Neural progenitor cell (in vitro differentiated cells): Measurements from ENCODE around the gene HTR7. TPM values are rescaled to one million over a fixed set of nuclear protein-coding genes. Genes with fewer than 3 reads are reported as not detected.

ENCODE experiments used
- DNase-seq: peaks from one replicate; pipeline ENCODE4 v3.0.0-alpha.2; 2016; ENCODE audit warnings: low spot score
- H2AFZ ChIP-seq: fragments of 200-600 bp; sonication (generic); replicated peaks from 2 replicates; pipeline ENCODE4 v1.6.1; 2016; ENCODE audit warnings: antibody characterized with exemption
- H3F3A ChIP-seq: fragments of 200-600 bp; sonication (generic); 2 replicates; pipeline ENCODE4 v1.6.1; 2016; ENCODE audit warnings: antibody characterized with exemption, low read depth
- H3K27ac ChIP-seq: fragments of 200-600 bp; sonication (generic); 2 replicates; pipeline ENCODE4 v1.5.1; 2016; ENCODE audit warnings: mild to moderate bottlenecking
- H3K27me3 ChIP-seq: fragments of 200-600 bp; sonication (generic); 2 replicates; pipeline ENCODE4 v1.6.1; 2016; ENCODE audit warnings: mild to moderate bottlenecking, moderate library complexity
- H3K36me3 ChIP-seq: fragments of 200-600 bp; sonication (generic); 2 replicates; pipeline ENCODE4 v1.5.1; 2016
- H3K4me1 ChIP-seq: fragments of 200-600 bp; sonication (generic); 2 replicates; pipeline ENCODE4 v1.6.1; 2016; ENCODE audit warnings: mixed run types
- H3K4me2 ChIP-seq: fragments of 200-600 bp; sonication (generic); 2 replicates; pipeline ENCODE4 v1.6.1; 2016
- H3K4me3 ChIP-seq: fragments of 200-600 bp; sonication (generic); 2 replicates; pipeline ENCODE4 v1.5.1; 2016
- H3K79me2 ChIP-seq: fragments of 200-600 bp; sonication (generic); 2 replicates; pipeline ENCODE4 v1.6.1; 2016; ENCODE audit warnings: low read depth
- H3K9ac ChIP-seq: fragments of 200-600 bp; sonication (generic); 2 replicates; pipeline ENCODE4 v1.6.1; 2016
- H3K9me3 ChIP-seq: fragments of 200-600 bp; sonication (generic); 2 replicates; pipeline ENCODE4 v1.5.1; 2016; ENCODE audit warnings: low read depth
- H4K20me1 ChIP-seq: fragments of 200-600 bp; sonication (generic); 2 replicates; pipeline ENCODE4 v1.6.1; 2016; ENCODE audit warnings: low read depth
- H3K27ac Mint-ChIP-seq: 3 replicates; pipeline ENCODE4 v1.8.0; 2021; ENCODE audit warnings: mixed read lengths
- H3K27me3 Mint-ChIP-seq: 2 replicates; pipeline ENCODE4 v1.8.0; 2022; ENCODE audit warnings: low read depth, mild to moderate bottlenecking, inconsistent platforms, moderate library complexity, mixed read lengths; ENCODE audit not compliant: insufficient read depth
- H3K36me3 Mint-ChIP-seq: 3 replicates; pipeline ENCODE4 v1.8.0; 2021; ENCODE audit warnings: mixed read lengths
- H3K4me1 Mint-ChIP-seq: 3 replicates; pipeline ENCODE4 v1.8.0; 2021; ENCODE audit warnings: mixed read lengths
- H3K4me3 Mint-ChIP-seq: 3 replicates; pipeline ENCODE4 v1.8.0; 2021; ENCODE audit warnings: mild to moderate bottlenecking, moderate library complexity, mixed read lengths
- H3K9me3 Mint-ChIP-seq: 3 replicates; pipeline ENCODE4 v1.8.0; 2020; ENCODE audit warnings: mixed read lengths
- CTCF ChIP-seq: fragments of 200-600 bp; sonication (generic); IDR thresholded peaks from 2 replicates; pipeline ENCODE4 v1.5.1; 2017; ENCODE audit warnings: antibody characterized with exemption, mild to moderate bottlenecking
- EZH2 ChIP-seq: fragments of 200-600 bp; sonication (generic); IDR thresholded peaks from 2 replicates; pipeline ENCODE4 v1.6.1; 2017; ENCODE audit warnings: antibody characterized with exemption, mild to moderate bottlenecking, moderate library complexity
- EZH2phosphoT487 ChIP-seq: fragments of 200-600 bp; sonication (generic); IDR thresholded peaks from 2 replicates; pipeline ENCODE4 v1.6.1; 2017; ENCODE audit warnings: antibody characterized with exemption
- total RNA-seq: library from RNA; depleted of rRNA; stranded (reverse); fragments of >200 nt; gene quantifications from 2 replicates; pipeline ENCODE4 v1.2.3, GENCODE V29; 2015; ENCODE audit warnings: low replicate concordance

HTR7 gene
- total RNA-seq, 1 donor from 2014 or later: not detected

GRCh38 chr10:90787393-90788198 is 70.2 kb downstream of the HTR7 start:
- H3K36me3 Mint-ChIP-seq: no peaks in the 10 kb centered on the region
- Histone ChIP-seq H3K4me3 (no peak overlapping the region), H3K9ac (no peak overlapping the region), H3K9me3 (no peaks in the 10 kb centered on the region), H3K27ac (no peak overlapping the region), H3K4me1 (no peaks in the 10 kb centered on the region), H2AFZ (no peak overlapping the region), H3K27me3 (no peaks in the 10 kb centered on the region), H3K36me3 (no peaks in the 10 kb centered on the region), H3F3A (no peaks in the 10 kb centered on the region), H3K4me2 (no peak overlapping the region), H3K79me2 (no peaks in the 10 kb centered on the region), H4K20me1 (no peaks in the 10 kb centered on the region)
- no peaks in the 10 kb centered on the region for H3K9me3 Mint-ChIP-seq
- peaks cover 2% of the 10 kb centered on the region for H3K27me3 Mint-ChIP-seq
- peak; percentile 54 for DNase-seq
- H3K4me3 Mint-ChIP-seq: no peak overlapping the region
- TF ChIP-seq EZH2: no peak
- peak; percentile 85 for TF ChIP-seq CTCF
- TF ChIP-seq EZH2phosphoT487: no peak
- no peak overlapping the region for H3K27ac Mint-ChIP-seq
- H3K4me1 Mint-ChIP-seq: no peaks in the 10 kb centered on the region

GRCh38 chr10:90785782-90786181 is 72.1 kb downstream of the HTR7 start:
- H3K79me2 ChIP-seq: no peaks in the 10 kb centered on the region
- no peak overlapping the region for H3K4me2 ChIP-seq
- DNase-seq: no peak
- Mint-ChIP-seq H3K27me3 (peaks cover 2% of the 10 kb centered on the region), H3K9me3 (no peaks in the 10 kb centered on the region), H3K36me3 (no peaks in the 10 kb centered on the region), H3K27ac (no peak overlapping the region), H3K4me1 (no peaks in the 10 kb centered on the region), H3K4me3 (no peak overlapping the region)
- H3K9me3 ChIP-seq: no peaks in the 10 kb centered on the region
- no peaks in the 10 kb centered on the region for H4K20me1 ChIP-seq
- H3K4me1 ChIP-seq: no peaks in the 10 kb centered on the region
- no peak overlapping the region for H3K4me3 ChIP-seq
- H3F3A ChIP-seq: no peaks in the 10 kb centered on the region
- no peak overlapping the region for H3K9ac ChIP-seq
- H3K36me3 ChIP-seq: no peaks in the 10 kb centered on the region
- H3K27me3 ChIP-seq: no peaks in the 10 kb centered on the region
- H3K27ac ChIP-seq: no peak overlapping the region
- TF ChIP-seq CTCF: no peak
- TF ChIP-seq EZH2: no peak
- no peak for TF ChIP-seq EZH2phosphoT487
- H2AFZ ChIP-seq: no peak overlapping the region

- Histone ChIP-seq H3K4me2 (no peak overlapping the region), H3K36me3 (no peaks in the 10 kb centered on the region), H4K20me1 (no peaks in the 10 kb centered on the region), H3K79me2 (no peaks in the 10 kb centered on the region), H3K27me3 (no peaks in the 10 kb centered on the region), H3F3A (no peaks in the 10 kb centered on the region), H3K4me1 (no peaks in the 10 kb centered on the region), H3K9me3 (no peaks in the 10 kb centered on the region), H3K9ac (no peak overlapping the region), H3K4me3 (no peak overlapping the region), H2AFZ (no peak overlapping the region), H3K27ac (no peak overlapping the region)
- H3K9me3 Mint-ChIP-seq: no peaks in the 10 kb centered on the region
- H3K27me3 Mint-ChIP-seq: peaks cover 2% of the 10 kb centered on the region
- H3K36me3 Mint-ChIP-seq: no peaks in the 10 kb centered on the region
- H3K4me3 Mint-ChIP-seq: no peak overlapping the region
- TF ChIP-seq EZH2 (no peak), EZH2phosphoT487 (no peak), CTCF (no peak)
- no peak for DNase-seq
- no peak overlapping the region for H3K27ac Mint-ChIP-seq
- no peaks in the 10 kb centered on the region for H3K4me1 Mint-ChIP-seq
Measured at GRCh38 chr10:90784771-90785170, 73.1 kb downstream of the HTR7 start.
